Putamen (tissue), 1 donor: ENCODE measurements around the gene CCDC159.
"Not testable (repeated sequence)": the region's sequence is repeated elsewhere in the genome, so short reads cannot be mapped to it uniquely, and the experiment has no call there.

Source experiments
- DNase-seq: peaks from one replicate; pipeline ENCODE4 v3.0.0-alpha.2; 2016; ENCODE audit warnings: low spot score

The CCDC159 gene

GRCh38 chr19:11346104-11346940 lies at the start of gene CCDC159, which contains the start of gene TMEM205:
TSS of gene CCDC159 (plus strand) at chr19:11346519. CDS start at chr19:11346607, 88 bp downstream.
TSS of gene TMEM205 (minus strand) at chr19:11346268. CDS start at chr19:11345619, 649 bp downstream.
- DNase-seq, result peak; percentile 99

- no peak for DNase-seq
Observed at GRCh38 chr19:11299946-11300810, 46.1 kb upstream of the CCDC159 start.

- peak; percentile 64 for DNase-seq
Observed at GRCh38 chr19:11300811-11301120, 45.6 kb upstream of the CCDC159 start.

GRCh38 chr19:11304936-11305335 lies 41.4 kb upstream of the CCDC159 start:
- no peak for DNase-seq

- no peak for DNase-seq
Observed at GRCh38 chr19:11306337-11306736, 40.0 kb upstream of the CCDC159 start.

GRCh38 chr19:11320278-11320995 lies 25.9 kb upstream of the CCDC159 start:
- not testable (repeated sequence) for DNase-seq

- no peak for DNase-seq
Observed at GRCh38 chr19:11321191-11322126, 24.9 kb upstream of the CCDC159 start.

GRCh38 chr19:11322269-11323024 lies 23.9 kb upstream of the CCDC159 start:
- no peak for DNase-seq

- DNase-seq, result no peak
Observed at GRCh38 chr19:11323601-11324078, 22.7 kb upstream of the CCDC159 start.

- DNase-seq, result peak; percentile 53
Observed at GRCh38 chr19:11324079-11324661, 22.1 kb upstream of the CCDC159 start.

GRCh38 chr19:11324748-11325389 lies 21.4 kb upstream of the CCDC159 start:
- no peak for DNase-seq

- DNase-seq, result no peak
Observed at GRCh38 chr19:11325544-11325943, 20.8 kb upstream of the CCDC159 start.

- no peak for DNase-seq
Observed at GRCh38 chr19:11330127-11330526, 16.2 kb upstream of the CCDC159 start.

GRCh38 chr19:11331502-11331901 lies 14.8 kb upstream of the CCDC159 start:
- no peak for DNase-seq

GRCh38 chr19:11332822-11333221 lies 13.5 kb upstream of the CCDC159 start:
- DNase-seq, result no peak

- not testable (repeated sequence) for DNase-seq
Observed at GRCh38 chr19:11333838-11334237, 12.5 kb upstream of the CCDC159 start.

- no peak for DNase-seq
Observed at GRCh38 chr19:11335449-11336146, 10.7 kb upstream of the CCDC159 start.

- DNase-seq, result no peak
Observed at GRCh38 chr19:11337080-11337479, 9.2 kb upstream of the CCDC159 start.

GRCh38 chr19:11338121-11338520 lies 8.2 kb upstream of the CCDC159 start:
- DNase-seq, result no peak
